Activated CD8-positive, alpha-beta memory T cell treated with anti-CD3 and anti-CD28 coated beads, Interleukin-2, amount 10 ng/mL, durations not matched to agents 7 days and 5 days (primary cell): Measurements from ENCODE around the gene FAM120AOS. TPM values are rescaled to one million over a fixed set of nuclear protein-coding genes. Genes with fewer than 3 reads are reported as not detected.

Experiments
- ATAC-seq: fragments of 150-1000 bp; cut with Tn5 transposase; one replicate; pipeline ENCODE4 v1.10.0; 2021; ENCODE audit warnings: moderate library complexity
- CTCF ChIA-PET: fragments of 350-600 bp; sonication (Branson Sonifier 250); formaldehyde crosslinking; loops from one replicate; lab custom pipeline; 2021; ENCODE audit warnings: antibody characterized with exemption; lab: Charles Lee
- DNase-seq: peaks from one replicate; pipeline ENCODE4 v3.0.0-alpha.2; 2020
- H3K27ac Mint-ChIP-seq: one replicate; pipeline ENCODE4 v1.8.0; 2021; ENCODE audit warnings: mild to moderate bottlenecking, mixed read lengths
- H3K27me3 Mint-ChIP-seq: one replicate; pipeline ENCODE4 v1.8.0; 2021; ENCODE audit warnings: mixed read lengths
- H3K36me3 Mint-ChIP-seq: one replicate; pipeline ENCODE4 v1.8.0; 2021; ENCODE audit warnings: mild to moderate bottlenecking, mixed read lengths
- H3K4me1 Mint-ChIP-seq: one replicate; pipeline ENCODE4 v1.8.0; 2021; ENCODE audit warnings: mixed read lengths
- H3K4me3 Mint-ChIP-seq: one replicate; pipeline ENCODE4 v1.8.0; 2021; ENCODE audit warnings: mild to moderate bottlenecking, moderate library complexity, mixed read lengths
- H3K9me3 Mint-ChIP-seq: one replicate; pipeline ENCODE4 v1.8.0; 2022; ENCODE audit warnings: low read depth, mixed read lengths
- total RNA-seq, 2 experiments: library from RNA; stranded (reverse); gene quantifications; one replicate each; pipeline ENCODE4 v1.2.3, GENCODE V29; 2021

FAM120AOS gene
- total RNA-seq, 2 experiments from 2014 or later: 36.2 to 41.2 TPM

DNA sequence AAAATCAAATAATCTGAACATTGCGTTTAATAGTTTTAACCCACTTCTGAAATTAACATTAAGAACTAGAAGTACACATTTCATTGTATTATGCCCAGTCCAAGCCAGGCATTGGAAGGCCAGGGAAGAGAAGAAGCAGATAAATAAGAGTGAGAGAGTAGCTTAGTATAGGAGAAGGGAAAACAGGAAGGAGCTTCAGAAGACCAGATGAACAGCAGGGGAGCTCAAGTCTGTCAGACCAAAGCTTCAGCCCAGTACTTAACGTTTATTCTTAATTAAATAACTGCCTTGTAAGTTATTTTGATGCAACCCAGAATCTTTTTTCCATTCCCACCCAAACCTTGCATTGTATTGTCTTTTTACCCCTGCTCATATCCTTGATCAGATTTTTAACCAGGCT is 11.5 kb upstream of the FAM120AOS start:
- H3K4me1 Mint-ChIP-seq: peaks cover 81% of the 10 kb centered on the region
- no peaks in the 10 kb centered on the region for H3K27me3 Mint-ChIP-seq
- H3K27ac Mint-ChIP-seq: peak overlapping the region; percentile 92
- peaks cover 11% of the 10 kb centered on the region for H3K36me3 Mint-ChIP-seq
- DNase-seq (no peak), ATAC-seq (no peak)
- H3K4me3 Mint-ChIP-seq: peak overlapping the region; percentile 50
- no peaks in the 10 kb centered on the region for H3K9me3 Mint-ChIP-seq
- CTCF ChIA-PET: interaction anchor here (3.4 to 4.6 kb wide), 2 partner anchors 11 to 101 kb away, joined by 21 to 28 read pairs; partner anchors contain the start of gene FAM120AOS

DNA sequence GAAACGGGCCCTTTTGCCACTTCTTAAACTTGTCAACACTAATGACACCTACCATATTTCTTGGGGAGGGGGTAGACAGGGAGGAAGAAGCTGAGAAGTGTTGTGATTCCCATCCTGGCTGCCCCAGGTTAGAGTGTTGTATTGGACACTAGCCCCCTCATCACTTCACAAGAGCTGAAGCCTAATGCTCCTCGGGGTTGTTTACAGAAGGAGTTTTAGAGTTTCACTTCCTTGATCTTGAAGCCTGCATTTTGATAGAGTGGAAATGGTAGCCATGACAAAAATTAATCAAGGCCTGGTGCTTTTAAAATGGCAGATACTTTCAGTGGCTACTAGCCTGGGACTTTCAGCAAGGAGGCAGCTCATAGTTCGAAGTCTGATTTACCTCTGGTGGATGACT is 11.0 kb upstream of the FAM120AOS start:
- peaks cover 11% of the 10 kb centered on the region for H3K36me3 Mint-ChIP-seq
- H3K4me3 Mint-ChIP-seq: peak overlapping the region; percentile 50
- ATAC-seq: peak; percentile 14
- no peaks in the 10 kb centered on the region for H3K27me3 Mint-ChIP-seq
- peaks cover 84% of the 10 kb centered on the region for H3K4me1 Mint-ChIP-seq
- DNase-seq: no peak
- no peaks in the 10 kb centered on the region for H3K9me3 Mint-ChIP-seq
- CTCF ChIA-PET: interaction anchor here (3.4 to 4.6 kb wide), 2 partner anchors 11 to 102 kb away, joined by 21 to 28 read pairs; partner anchors contain the start of gene FAM120AOS
- peak overlapping the region; percentile 92 for H3K27ac Mint-ChIP-seq

DNA sequence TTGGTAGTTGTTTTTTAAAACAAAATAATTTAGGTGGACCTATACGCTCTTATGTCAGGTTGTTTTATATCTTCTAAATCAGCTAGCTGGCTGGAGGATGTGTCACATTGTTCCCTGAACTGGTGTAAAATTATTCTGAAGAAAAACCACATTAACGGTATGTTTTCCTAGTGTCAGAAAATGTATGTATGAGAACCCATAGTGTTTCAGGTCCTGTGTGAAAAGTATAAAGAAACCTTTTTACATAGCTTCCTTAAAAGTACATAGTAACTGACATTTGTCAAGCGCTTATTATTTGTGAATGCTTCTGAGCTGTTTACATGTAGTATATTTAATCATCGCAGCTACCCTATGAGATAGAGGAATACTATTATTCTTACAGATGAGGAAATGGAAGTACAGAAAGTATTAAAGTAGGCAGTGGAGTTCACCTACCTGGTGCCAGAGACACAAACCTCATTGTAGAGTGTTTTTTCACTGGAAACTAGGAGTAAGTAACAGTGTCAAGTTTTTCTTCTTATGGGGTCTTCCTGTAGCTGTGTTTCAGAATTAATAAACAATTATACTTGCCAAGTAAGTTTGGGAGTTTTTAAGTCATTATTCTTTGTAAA is 10.4 kb upstream of the FAM120AOS start:
- CTCF ChIA-PET: interaction anchor here (1.1 to 4.6 kb wide), 3 partner anchors 10 to 103 kb away, joined by 3 to 28 read pairs (median 21); partner anchors contain the start of gene FAM120AOS
- Mint-ChIP-seq H3K9me3 (no peaks in the 10 kb centered on the region), H3K4me1 (peaks cover 85% of the 10 kb centered on the region), H3K4me3 (peak overlapping the region; percentile 50), H3K27me3 (no peaks in the 10 kb centered on the region), H3K27ac (peak overlapping the region; percentile 92), H3K36me3 (peaks cover 16% of the 10 kb centered on the region)
- ATAC-seq: peak; percentile 72
- DNase-seq: no peak

DNA sequence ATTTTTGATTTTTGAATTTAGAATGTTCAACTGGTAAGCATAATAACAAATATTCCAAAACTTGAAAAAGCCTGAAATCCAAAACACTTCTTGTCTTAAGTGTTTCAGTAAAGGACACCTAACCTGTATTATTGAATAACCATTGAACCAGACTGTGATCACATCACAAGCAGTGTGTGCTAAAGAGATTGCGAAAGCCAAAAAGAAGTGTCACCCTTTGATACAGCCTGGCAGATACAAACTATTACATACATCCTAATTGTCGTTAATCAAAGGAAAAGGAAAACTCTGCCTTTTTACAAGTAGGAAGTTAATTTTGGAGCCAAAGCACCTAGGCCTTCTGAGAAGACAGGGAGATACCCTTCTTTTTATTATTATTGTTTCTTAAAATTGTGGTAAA is 8.4 kb upstream of the FAM120AOS start:
- Mint-ChIP-seq H3K9me3 (no peaks in the 10 kb centered on the region), H3K27me3 (no peaks in the 10 kb centered on the region), H3K4me3 (no peak overlapping the region), H3K4me1 (peaks cover 85% of the 10 kb centered on the region), H3K27ac (no peak overlapping the region), H3K36me3 (peaks cover 28% of the 10 kb centered on the region)
- CTCF ChIA-PET: no interaction called here
- ATAC-seq (no peak), DNase-seq (no peak)

DNA sequence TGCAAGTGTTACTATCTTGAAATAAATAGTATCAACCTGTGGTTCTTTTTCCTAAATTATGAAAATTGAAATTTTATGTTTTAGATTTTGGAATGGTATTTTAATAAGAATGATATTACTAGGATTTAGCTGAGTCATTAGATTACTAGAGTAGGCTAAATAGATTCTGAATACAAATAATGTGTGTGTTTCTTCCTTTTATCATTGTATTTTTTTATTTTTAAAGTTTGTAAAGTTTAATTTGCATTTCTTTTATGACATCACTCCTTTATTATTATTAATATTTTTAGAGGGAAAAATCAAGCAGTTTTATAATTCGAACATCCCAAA is 8.0 kb upstream of the FAM120AOS start:
- Mint-ChIP-seq H3K36me3 (peaks cover 28% of the 10 kb centered on the region), H3K9me3 (no peaks in the 10 kb centered on the region), H3K27ac (no peak overlapping the region), H3K4me1 (peaks cover 85% of the 10 kb centered on the region), H3K27me3 (no peaks in the 10 kb centered on the region), H3K4me3 (no peak overlapping the region)
- no peak for ATAC-seq
- CTCF ChIA-PET: interaction anchor here (1.1 kb wide), 1 partner anchor 88 kb away, joined by 3 read pairs; no protein-coding TSS in a partner anchor
- DNase-seq: no peak

DNA sequence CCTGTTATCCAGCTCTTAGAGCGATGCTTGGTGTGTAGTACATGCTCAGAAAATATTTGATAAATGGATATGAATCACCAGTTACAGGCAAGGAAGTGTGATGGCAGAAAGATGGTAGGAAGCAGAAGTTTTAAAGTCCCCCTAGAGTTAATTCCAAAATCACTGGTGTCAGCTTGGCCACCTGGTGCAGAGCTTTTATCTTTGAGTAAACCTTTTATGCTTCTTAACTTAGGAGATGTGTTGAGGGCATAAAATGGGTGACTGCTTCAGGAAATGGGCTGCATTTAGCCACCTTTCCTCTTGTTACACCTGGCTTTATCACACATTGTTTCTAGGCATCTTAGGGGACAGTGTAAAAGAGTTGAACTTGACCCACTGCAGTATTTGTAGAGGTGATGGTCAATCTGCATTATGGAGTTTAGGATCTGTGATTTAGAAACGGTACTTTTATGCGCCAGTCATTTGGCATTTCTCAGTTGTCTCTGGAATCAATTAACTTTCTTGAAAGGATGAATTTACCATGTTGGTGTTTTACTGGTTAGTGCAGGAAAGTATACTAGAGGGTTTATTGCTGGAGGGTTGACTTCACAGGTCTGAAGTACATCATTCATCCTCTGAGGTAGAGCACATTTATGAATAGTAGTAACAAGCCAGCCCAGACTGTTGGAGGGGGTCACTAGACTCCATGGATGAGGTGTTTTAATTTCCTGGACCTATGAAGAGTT is 7.5 kb upstream of the FAM120AOS start:
- ATAC-seq (no peak), DNase-seq (no peak)
- H3K36me3 Mint-ChIP-seq: peaks cover 28% of the 10 kb centered on the region
- peaks cover 85% of the 10 kb centered on the region for H3K4me1 Mint-ChIP-seq
- H3K27ac Mint-ChIP-seq: peak overlapping the region; percentile 74
- H3K9me3 Mint-ChIP-seq: no peaks in the 10 kb centered on the region
- H3K4me3 Mint-ChIP-seq: no peak overlapping the region
- CTCF ChIA-PET: interaction anchor here (1.1 kb wide), 1 partner anchor 89 kb away, joined by 3 read pairs; no protein-coding TSS in a partner anchor
- H3K27me3 Mint-ChIP-seq: no peaks in the 10 kb centered on the region

DNA sequence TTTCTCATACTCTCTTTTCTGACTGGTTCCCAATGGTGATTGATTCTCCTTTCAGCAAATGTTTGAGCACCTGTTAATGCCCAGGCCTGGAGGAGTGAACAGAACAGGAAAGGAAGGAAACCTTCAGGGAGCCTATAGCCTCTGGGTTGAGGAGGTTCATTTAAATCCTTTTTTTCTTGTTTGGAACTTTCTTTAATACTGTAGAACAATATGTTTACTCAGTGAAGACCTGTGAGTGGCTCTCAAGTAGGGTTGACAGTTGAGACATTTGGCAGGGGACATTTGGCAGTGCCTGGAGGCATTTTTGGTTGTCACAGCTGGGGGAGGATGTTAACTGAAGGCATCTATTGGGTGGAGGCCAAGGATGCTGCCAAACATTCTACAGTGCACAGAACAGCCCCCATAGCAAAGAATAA is 6.1 kb upstream of the FAM120AOS start:
- Mint-ChIP-seq H3K36me3 (peaks cover 30% of the 10 kb centered on the region), H3K4me3 (no peak overlapping the region), H3K27ac (peak overlapping the region; percentile 61), H3K9me3 (no peaks in the 10 kb centered on the region), H3K27me3 (no peaks in the 10 kb centered on the region), H3K4me1 (peaks cover 83% of the 10 kb centered on the region)
- DNase-seq (no peak), ATAC-seq (no peak)
- CTCF ChIA-PET: no interaction called here

DNA sequence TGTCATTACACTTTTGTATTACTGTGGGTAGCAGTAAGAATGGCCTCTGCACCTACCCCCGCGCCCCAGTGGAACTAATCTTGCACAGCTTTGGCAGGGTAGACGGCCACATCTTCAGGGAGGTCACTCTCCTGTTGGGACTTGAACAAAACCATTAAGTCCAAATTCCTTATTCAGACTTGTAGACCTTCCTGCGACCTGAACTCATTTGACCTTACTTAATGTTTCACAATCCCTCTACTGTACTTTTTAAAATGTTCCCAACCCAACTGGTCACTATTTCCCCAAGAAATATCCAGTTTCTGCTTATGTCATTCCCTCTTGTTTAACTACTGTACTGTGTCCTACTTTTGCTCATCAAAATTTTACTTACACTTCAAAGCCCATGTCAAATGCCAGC is 5.3 kb upstream of the FAM120AOS start:
- Mint-ChIP-seq H3K9me3 (no peaks in the 10 kb centered on the region), H3K27me3 (no peaks in the 10 kb centered on the region), H3K27ac (no peak overlapping the region), H3K36me3 (peaks cover 31% of the 10 kb centered on the region), H3K4me1 (peaks cover 81% of the 10 kb centered on the region), H3K4me3 (no peak overlapping the region)
- CTCF ChIA-PET: no interaction called here
- ATAC-seq (no peak), DNase-seq (no peak)

DNA sequence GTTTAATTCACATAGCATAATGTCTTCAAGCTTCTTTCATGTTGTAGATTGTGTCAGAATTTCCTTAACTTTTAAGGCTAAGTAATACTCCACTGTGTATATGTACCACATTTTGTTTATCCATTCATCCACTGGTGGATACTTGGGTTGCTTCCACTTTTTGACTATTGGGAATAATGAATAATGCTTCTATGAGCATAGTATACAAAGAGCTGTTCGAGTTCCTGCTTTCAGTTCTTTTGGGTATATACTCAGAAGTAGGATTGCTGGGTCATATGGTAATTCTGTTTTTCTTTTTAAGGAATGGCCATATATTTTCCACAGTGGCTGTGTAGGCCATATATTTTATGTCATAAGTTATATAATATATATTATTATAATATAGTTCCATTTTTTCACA is 3.6 kb upstream of the FAM120AOS start:
- no peak for ATAC-seq
- Mint-ChIP-seq H3K36me3 (peaks cover 37% of the 10 kb centered on the region), H3K27me3 (no peaks in the 10 kb centered on the region), H3K27ac (peak overlapping the region; percentile 64), H3K4me3 (peak overlapping the region; percentile 17), H3K4me1 (peaks cover 67% of the 10 kb centered on the region), H3K9me3 (no peaks in the 10 kb centered on the region)
- CTCF ChIA-PET: interaction anchor here (0.6 kb wide), 1 partner anchor 135 kb away, joined by 3 read pairs; no protein-coding TSS in a partner anchor
- no peak for DNase-seq

DNA sequence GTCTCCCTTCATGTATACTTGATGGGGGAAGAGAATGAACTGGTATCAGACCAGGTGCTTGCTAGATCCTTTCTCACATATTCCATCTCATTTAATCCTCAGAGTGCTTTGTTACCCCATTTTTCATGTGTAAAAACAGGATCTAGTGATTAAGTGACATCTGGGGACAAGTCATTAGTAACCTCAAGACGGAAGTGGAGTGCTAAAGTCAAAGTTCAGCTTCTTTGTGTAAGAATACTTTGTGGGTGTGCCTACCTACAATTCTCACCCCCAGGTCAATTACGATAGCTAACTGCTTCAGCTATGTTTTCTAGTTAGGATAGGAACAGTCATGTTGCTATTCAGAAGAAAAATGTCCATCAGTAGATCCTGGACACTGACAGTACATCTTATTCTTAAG is 3.1 kb upstream of the FAM120AOS start:
- Mint-ChIP-seq H3K27me3 (no peaks in the 10 kb centered on the region), H3K36me3 (peaks cover 37% of the 10 kb centered on the region), H3K4me1 (peaks cover 63% of the 10 kb centered on the region), H3K27ac (peak overlapping the region; percentile 64), H3K9me3 (no peaks in the 10 kb centered on the region), H3K4me3 (peak overlapping the region; percentile 17)
- DNase-seq (no peak), ATAC-seq (no peak)
- CTCF ChIA-PET: interaction anchor here (0.6 kb wide), 1 partner anchor 135 kb away, joined by 3 read pairs; no protein-coding TSS in a partner anchor

DNA sequence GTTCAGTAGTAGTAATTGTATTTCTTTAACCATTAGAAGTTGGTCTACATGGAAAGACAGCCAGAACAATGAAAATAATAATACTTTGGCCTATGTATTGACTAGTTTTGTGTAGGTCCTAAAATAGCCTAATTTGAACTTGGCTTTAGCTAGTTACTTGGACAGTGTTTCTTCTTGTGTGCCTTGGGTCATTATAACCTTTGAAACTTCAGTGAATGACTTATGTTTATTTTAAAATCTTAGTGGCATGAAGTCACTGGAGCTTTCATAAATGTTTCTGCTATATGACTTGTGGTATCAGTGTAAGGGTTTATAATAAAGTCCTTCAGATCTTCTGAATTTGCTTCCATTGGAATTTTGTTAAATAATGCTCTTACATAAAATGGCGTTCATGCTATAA is 2.6 kb upstream of the FAM120AOS start:
- H3K9me3 Mint-ChIP-seq: no peaks in the 10 kb centered on the region
- H3K27me3 Mint-ChIP-seq: no peaks in the 10 kb centered on the region
- H3K27ac Mint-ChIP-seq: peak overlapping the region; percentile 64
- DNase-seq (no peak), ATAC-seq (no peak)
- H3K4me3 Mint-ChIP-seq: peak overlapping the region; percentile 17
- H3K36me3 Mint-ChIP-seq: peaks cover 36% of the 10 kb centered on the region
- peaks cover 61% of the 10 kb centered on the region for H3K4me1 Mint-ChIP-seq
- CTCF ChIA-PET: no interaction called here

DNA sequence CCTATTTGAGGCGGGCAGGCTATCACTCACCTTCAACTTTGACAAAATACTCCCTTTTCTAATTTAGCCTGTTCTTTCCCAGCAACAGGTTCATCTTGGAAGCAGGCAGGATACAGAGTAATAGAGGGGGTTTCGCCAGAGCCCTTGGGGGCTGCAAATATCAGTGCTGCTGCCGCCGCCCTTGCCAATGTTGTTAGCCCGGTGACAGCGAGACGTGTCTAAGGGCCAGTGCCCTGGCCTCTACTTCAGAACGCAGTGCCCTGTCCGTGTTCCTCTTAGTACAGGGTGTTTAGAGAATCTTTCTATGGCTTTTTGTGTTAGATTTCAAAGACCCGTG is 703 bp downstream of the FAM120AOS start:
- H3K27me3 Mint-ChIP-seq: no peaks in the 10 kb centered on the region
- H3K4me1 Mint-ChIP-seq: peaks cover 49% of the 10 kb centered on the region
- H3K9me3 Mint-ChIP-seq: no peaks in the 10 kb centered on the region
- DNase-seq (peak; percentile 45), ATAC-seq (peak; percentile 4)
- H3K4me3 Mint-ChIP-seq: peak overlapping the region; percentile 86
- peak overlapping the region; percentile 93 for H3K27ac Mint-ChIP-seq
- CTCF ChIA-PET: interaction anchor here (2.1 to 4.6 kb wide), 3 partner anchors 12 to 114 kb away, joined by 7 to 31 read pairs (median 28); no protein-coding TSS in a partner anchor
- H3K36me3 Mint-ChIP-seq: peaks cover 33% of the 10 kb centered on the region

DNA sequence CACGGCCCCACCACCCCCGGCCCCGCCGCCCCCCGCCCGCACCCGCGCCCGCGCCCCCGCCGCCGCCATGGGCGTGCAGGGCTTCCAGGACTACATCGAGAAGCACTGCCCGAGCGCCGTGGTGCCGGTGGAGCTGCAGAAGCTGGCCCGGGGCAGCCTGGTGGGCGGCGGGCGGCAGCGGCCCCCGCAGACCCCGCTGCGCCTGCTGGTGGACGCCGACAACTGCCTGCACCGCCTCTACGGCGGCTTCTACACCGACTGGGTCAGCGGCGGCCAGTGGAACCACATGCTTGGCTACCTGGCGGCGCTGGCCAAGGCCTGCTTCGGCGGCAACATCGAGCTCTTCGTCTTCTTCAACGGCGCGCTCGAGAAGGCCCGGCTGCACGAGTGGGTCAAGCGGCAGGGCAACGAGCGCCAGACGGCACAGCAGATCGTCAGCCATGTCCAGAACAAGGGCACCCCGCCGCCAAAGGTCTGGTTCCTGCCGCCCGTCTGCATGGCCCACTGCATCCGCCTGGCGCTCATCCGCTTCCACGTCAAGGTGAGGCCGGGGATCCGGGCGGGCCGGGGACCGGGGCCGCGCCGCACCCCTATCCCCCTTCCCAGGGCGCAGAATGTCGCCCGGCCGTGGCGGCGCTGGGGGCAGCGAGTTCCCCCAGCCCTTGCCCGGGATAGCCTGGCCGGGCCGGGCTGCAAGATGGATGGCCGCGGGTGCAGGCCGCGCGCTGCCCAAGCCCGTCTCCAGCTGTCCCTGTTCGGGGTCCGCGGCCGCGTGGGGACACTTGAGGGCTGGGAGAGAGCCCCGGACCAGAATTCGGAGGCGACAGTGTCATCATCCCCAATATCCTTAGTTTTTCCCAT is 1.3 kb downstream of the FAM120AOS start:
- Mint-ChIP-seq H3K27ac (peak overlapping the region; percentile 93), H3K9me3 (no peaks in the 10 kb centered on the region), H3K4me1 (peaks cover 51% of the 10 kb centered on the region), H3K36me3 (peaks cover 37% of the 10 kb centered on the region), H3K27me3 (no peaks in the 10 kb centered on the region), H3K4me3 (peak overlapping the region; percentile 86)
- CTCF ChIA-PET: interaction anchor here (4.6 kb wide), 1 partner anchor 114 kb away, joined by 31 read pairs; no protein-coding TSS in a partner anchor
- peak; percentile 10 for ATAC-seq
- DNase-seq: peak; percentile 71
